Neural crest cell (in vitro differentiated cells): Measurements from ENCODE around the gene ANXA1. TPM values are rescaled to one million over a fixed set of nuclear protein-coding genes. Genes with fewer than 3 reads are reported as not detected.

Experiments used
- DNase-seq: peaks from one replicate; pipeline ENCODE4 v3.0.0; 2021; ENCODE audit warnings: low read depth, mixed read lengths, low spot score
- H3K27ac Mint-ChIP-seq: one replicate; pipeline ENCODE4 v1.8.0; 2021; ENCODE audit warnings: mild to moderate bottlenecking, mixed read lengths; ENCODE audit not compliant: unreplicated experiment
- H3K27me3 Mint-ChIP-seq: 2 replicates; pipeline ENCODE4 v1.8.0; 2021; ENCODE audit warnings: low read depth, mild to moderate bottlenecking, mixed read lengths
- H3K36me3 Mint-ChIP-seq: 2 replicates; pipeline ENCODE4 v1.8.0; 2021; ENCODE audit warnings: low read depth, mild to moderate bottlenecking, mixed read lengths
- H3K4me1 Mint-ChIP-seq: 2 replicates; pipeline ENCODE4 v1.8.0; 2021; ENCODE audit warnings: mixed read lengths
- H3K4me3 Mint-ChIP-seq: one replicate; pipeline ENCODE4 v1.8.0; 2021; ENCODE audit warnings: mild to moderate bottlenecking, mixed read lengths
- H3K9me3 Mint-ChIP-seq: 2 replicates; pipeline ENCODE4 v1.8.0; 2021; ENCODE audit warnings: mixed read lengths
- CTCF ChIP-seq: fragments of 200-600 bp; sonication (generic); conservative IDR thresholded peaks from 2 replicates; pipeline ENCODE4 v1.5.0; 2021; ENCODE audit warnings: antibody characterized with exemption, mild to moderate bottlenecking
- total RNA-seq: library from RNA; stranded (reverse); gene quantifications from 2 replicates; pipeline ENCODE4 v1.2.1, GENCODE V29; 2021

The ANXA1 gene
- total RNA-seq, 1 donor from 2014 or later = 6.6 TPM

DNA sequence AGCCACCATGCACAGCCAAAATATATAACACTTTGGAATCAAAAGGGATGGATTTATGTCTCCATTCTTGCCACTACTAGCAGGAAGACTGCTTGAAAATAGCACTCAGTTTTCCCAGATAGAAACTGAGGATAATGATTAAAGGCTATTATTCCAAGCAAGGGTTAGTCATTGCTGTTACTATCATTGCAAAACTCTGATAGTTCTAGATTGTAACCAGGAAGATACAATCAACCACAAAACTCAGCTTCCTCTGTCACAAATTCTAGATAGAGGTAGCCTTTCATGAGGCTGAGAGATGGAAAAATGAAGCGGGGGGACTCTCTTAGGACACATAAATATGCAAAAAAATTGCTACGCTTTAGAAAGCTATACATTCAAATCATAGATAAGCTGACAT, 3.1 kb downstream of the ANXA1 start:
- TF ChIP-seq CTCF = no peak
- H3K4me1 Mint-ChIP-seq = peaks cover 25% of the 10 kb centered on the region
- H3K36me3 Mint-ChIP-seq = no peaks in the 10 kb centered on the region
- no peak for DNase-seq
- H3K4me3 Mint-ChIP-seq = no peak overlapping the region
- H3K27me3 Mint-ChIP-seq = no peaks in the 10 kb centered on the region
- H3K27ac Mint-ChIP-seq = no peak overlapping the region
- H3K9me3 Mint-ChIP-seq = peaks cover 2% of the 10 kb centered on the region

DNA sequence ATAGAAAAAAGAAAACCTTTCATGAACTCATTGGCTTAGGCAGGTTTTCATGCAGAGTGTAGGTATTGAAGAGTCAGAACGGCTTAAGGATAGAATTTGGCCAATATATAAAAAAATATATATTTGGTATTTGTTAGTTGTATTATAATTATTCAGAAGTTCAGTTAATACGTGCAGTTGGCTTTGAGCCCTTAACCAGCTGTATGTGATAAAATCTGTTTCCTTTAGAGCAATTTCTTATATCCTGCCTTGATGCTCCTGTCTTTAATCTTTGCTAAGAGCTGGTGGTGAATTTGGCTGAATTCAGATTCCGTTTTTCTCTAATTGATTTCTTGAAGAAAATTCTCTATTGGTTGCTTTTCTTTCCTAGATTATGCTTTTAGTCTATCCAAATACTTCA, 3.7 kb downstream of the ANXA1 start:
- Mint-ChIP-seq H3K4me3 (no peak overlapping the region), H3K4me1 (peaks cover 24% of the 10 kb centered on the region), H3K36me3 (no peaks in the 10 kb centered on the region), H3K9me3 (peaks cover 2% of the 10 kb centered on the region), H3K27ac (no peak overlapping the region), H3K27me3 (no peaks in the 10 kb centered on the region)
- TF ChIP-seq CTCF = no peak
- no peak for DNase-seq

DNA sequence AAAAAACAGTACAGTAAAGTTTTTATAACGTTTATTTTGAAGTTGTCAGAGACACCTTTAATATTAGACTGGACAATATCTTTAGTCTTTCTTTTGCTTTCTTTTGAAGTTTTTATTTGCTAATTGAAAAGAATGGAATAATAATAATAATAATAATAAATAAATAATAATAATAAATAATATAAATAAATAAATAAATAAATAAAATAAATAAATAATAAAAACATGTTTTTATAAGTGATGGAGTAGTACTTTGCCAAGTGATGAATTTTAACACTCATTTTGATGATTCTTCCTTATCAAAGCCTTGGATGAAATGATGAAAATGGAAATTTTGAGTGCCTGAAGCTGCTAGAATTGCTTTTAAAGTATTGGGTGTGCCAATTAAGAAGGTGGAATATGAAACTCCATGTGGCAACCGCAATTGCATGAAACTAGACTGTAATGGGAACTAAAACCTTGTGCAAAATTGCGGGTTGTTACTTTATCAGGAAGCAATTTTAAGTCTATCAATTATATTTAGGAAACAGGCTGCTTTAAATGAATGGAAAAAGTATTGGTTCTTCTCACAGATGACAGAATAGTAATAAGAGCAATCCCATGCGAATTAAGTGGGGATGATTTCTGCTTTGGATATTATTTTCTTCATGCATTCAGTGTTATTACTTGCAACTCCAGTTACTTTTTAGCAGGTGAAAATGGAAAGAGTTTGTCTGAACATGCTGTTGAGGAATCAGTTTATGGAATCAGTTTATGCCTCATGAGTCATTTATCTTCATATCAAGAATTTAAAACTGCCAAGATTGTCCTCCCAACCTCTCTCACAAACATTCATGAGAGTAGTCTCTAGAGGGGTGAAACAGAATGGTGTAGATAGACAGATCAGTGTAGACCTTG, 4.6 kb downstream of the ANXA1 start:
- DNase-seq = no peak
- Mint-ChIP-seq H3K9me3 (peaks cover 2% of the 10 kb centered on the region), H3K4me1 (peaks cover 21% of the 10 kb centered on the region), H3K36me3 (no peaks in the 10 kb centered on the region), H3K27me3 (no peaks in the 10 kb centered on the region), H3K4me3 (no peak overlapping the region), H3K27ac (no peak overlapping the region)
- no peak for TF ChIP-seq CTCF

- no peak for TF ChIP-seq CTCF
- DNase-seq = no peak
- Mint-ChIP-seq H3K4me1 (peaks cover 18% of the 10 kb centered on the region), H3K9me3 (peaks cover 2% of the 10 kb centered on the region), H3K36me3 (no peaks in the 10 kb centered on the region), H3K4me3 (no peak overlapping the region), H3K27me3 (no peaks in the 10 kb centered on the region), H3K27ac (no peak overlapping the region)
Observed at GRCh38 chr9:73156865-73157187, 5.2 kb downstream of the ANXA1 start.

DNA sequence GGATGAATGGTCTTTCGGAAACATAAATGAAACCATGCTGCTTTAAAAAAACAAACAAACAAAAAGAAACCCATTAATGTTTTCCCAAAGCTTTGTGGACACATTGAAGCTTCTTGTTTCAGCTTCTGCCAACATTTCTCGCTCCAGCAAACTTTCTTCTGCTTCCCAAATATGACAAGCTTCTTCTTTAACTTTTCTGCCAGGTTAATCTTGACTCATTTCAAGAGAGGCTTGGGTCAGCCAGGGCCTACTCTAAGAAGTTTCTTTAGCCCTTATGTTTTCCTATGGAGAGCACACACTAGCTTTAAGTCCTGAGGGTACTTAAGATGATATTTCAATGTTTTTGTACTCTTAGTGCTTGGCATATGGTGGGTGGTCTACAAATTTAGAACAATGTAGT, 6.1 kb downstream of the ANXA1 start:
- H3K4me1 Mint-ChIP-seq = peaks cover 10% of the 10 kb centered on the region
- H3K4me3 Mint-ChIP-seq = no peak overlapping the region
- no peak for TF ChIP-seq CTCF
- peaks cover 2% of the 10 kb centered on the region for H3K9me3 Mint-ChIP-seq
- no peaks in the 10 kb centered on the region for H3K36me3 Mint-ChIP-seq
- H3K27me3 Mint-ChIP-seq = no peaks in the 10 kb centered on the region
- no peak for DNase-seq
- no peak overlapping the region for H3K27ac Mint-ChIP-seq
